AG04449 (cell line): ENCODE measurements around the gene NUP133.

ENCODE experiments used
- CTCF ChIA-PET: fragments of 350-600 bp; formaldehyde crosslinking; extraction: SDS; loops from one replicate; lab custom pipeline; 2021; ENCODE audit warnings: antibody characterized with exemption; lab: Yijun Ruan, JAX
- POLR2A ChIA-PET: fragments of 400-600, 350-600 bp; formaldehyde crosslinking; extraction: SDS; loops from one replicate; lab custom pipeline; 2020; ENCODE audit warnings: antibody characterized with exemption, inconsistent platforms; lab: Yijun Ruan, JAX
- DNase-seq: peaks from one replicate; pipeline ENCODE4 v3.0.0-alpha.2; 2010; ENCODE audit warnings: low read depth, low spot score
- H3K4me3 ChIP-seq: 2 replicates; pipeline ENCODE4 v1.5.1; 2011; ENCODE audit warnings: low read depth, mild to moderate bottlenecking, control low read depth, low read length
- TF ChIP-seq, protein P1 (sequence below): IDR thresholded peaks from one replicate; pipeline ENCODE4 v1.5.1; 2011; ENCODE audit warnings: mild to moderate bottlenecking, moderate library complexity, low read length, control low read depth, inconsistent platforms; ENCODE audit not compliant: insufficient read depth; ENCODE audit errors: missing control alignments

NUP133 gene

DNA sequence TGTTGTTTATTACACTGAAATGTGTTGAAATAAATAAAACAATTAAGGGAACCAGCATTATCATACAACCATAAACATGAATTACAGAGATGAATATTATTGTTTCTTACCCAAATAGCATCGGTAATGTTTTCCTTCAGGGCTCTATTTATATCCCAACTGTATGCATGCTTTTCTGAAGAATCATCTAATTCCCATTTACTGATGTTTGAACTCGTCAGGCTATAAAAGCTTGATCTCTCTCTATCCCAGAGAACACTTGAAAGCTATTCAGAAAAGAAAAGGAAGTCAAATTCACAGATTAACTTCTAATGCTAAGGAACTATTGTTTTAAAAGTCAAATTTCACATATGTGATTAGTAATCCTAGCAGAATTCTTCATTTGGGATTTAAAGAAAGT is 12.4 kb downstream of the NUP133 start:
- TF ChIP-seq, protein P1, sequence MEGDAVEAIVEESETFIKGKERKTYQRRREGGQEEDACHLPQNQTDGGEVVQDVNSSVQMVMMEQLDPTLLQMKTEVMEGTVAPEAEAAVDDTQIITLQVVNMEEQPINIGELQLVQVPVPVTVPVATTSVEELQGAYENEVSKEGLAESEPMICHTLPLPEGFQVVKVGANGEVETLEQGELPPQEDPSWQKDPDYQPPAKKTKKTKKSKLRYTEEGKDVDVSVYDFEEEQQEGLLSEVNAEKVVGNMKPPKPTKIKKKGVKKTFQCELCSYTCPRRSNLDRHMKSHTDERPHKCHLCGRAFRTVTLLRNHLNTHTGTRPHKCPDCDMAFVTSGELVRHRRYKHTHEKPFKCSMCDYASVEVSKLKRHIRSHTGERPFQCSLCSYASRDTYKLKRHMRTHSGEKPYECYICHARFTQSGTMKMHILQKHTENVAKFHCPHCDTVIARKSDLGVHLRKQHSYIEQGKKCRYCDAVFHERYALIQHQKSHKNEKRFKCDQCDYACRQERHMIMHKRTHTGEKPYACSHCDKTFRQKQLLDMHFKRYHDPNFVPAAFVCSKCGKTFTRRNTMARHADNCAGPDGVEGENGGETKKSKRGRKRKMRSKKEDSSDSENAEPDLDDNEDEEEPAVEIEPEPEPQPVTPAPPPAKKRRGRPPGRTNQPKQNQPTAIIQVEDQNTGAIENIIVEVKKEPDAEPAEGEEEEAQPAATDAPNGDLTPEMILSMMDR: no peak
- POLR2A ChIA-PET: no interaction called here
- H3K4me3 ChIP-seq: no peak overlapping the region
- CTCF ChIA-PET: interaction anchor here (1.2 to 4.8 kb wide), 7 partner anchors 12 to 831 kb away, joined by 3 to 38 read pairs (median 5); partner anchors contain the start of gene NUP133
- DNase-seq: no peak

DNA sequence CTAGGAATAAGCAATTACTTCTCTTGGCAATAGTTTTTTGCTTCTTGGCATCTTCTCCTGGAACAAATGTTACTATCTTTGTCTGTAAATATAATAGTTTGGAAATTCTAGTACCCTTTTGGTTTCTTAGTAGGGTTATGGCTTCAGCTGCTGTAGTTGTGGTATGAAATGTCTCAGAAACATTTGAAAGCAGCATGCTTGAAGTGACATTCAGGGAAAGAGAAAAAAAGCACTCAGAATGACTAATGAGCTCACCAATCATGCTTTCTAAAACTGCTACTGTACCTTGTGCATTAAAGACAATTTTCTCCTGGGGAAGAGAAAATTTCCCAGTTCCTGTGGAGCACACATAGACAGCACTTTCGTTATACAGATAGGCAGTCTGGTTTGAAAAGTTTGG is 21.0 kb downstream of the NUP133 start:
- ChIA-PET CTCF (interaction anchor here (1.0 to 1.1 kb wide), 3 partner anchors 9 to 822 kb away, joined by 4 to 5 read pairs (median 4); no protein-coding TSS in a partner anchor), POLR2A (no interaction called here)
- H3K4me3 ChIP-seq: no peak overlapping the region
- TF ChIP-seq, protein P1: no peak
- no peak for DNase-seq

DNA sequence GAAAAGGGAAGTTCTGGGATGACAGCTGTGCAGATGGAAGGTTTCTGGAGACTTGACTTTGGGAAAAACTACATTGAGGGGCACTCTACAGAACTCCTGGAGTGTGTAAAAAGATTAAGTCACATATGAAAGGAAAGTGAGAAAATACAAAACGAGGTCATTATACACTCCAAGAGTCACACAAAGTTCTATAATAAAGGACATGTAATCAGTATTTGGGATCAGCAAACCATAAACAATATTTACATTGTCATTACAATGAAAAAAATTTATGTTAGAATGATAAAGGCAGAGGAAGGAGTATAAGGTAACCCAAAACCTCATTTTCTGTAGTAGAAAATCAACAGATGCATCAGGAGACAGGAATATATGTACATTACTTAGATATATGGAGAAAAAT is 22.8 kb downstream of the NUP133 start:
- TF ChIP-seq, protein P1: no peak
- ChIA-PET POLR2A (no interaction called here), CTCF (interaction anchor here (1.1 to 7.0 kb wide), 3 partner anchors 11 to 228 kb away, joined by 3 to 231 read pairs (median 38); no protein-coding TSS in a partner anchor)
- DNase-seq: no peak
- no peak overlapping the region for H3K4me3 ChIP-seq

DNA sequence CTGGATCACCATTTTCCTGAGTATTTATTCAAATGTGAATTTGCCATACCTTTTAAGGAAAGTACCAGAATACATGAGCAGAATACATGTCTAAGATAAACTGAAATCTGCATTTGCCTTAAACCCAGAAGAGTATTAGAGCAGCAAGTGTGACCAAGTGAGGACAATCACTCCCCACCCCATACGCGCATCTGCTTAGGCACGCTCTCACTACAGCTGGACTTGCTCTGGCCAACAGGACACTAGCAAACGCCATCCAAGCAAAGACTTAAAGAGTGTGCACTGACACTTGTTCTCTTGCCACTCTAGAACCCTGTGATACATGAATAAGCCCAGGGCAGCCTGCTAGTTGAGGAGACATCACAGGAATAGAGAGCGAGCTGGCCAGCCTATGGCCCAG is 25.6 kb downstream of the NUP133 start:
- DNase-seq: no peak
- TF ChIP-seq, protein P1: no peak
- H3K4me3 ChIP-seq: no peak overlapping the region
- CTCF ChIA-PET: interaction anchor here (0.7 to 7.0 kb wide), 31 partner anchors 9 to 818 kb away, joined by 3 to 231 read pairs (median 4); partner anchors contain the start of gene NUP133
- POLR2A ChIA-PET: no interaction called here

DNA sequence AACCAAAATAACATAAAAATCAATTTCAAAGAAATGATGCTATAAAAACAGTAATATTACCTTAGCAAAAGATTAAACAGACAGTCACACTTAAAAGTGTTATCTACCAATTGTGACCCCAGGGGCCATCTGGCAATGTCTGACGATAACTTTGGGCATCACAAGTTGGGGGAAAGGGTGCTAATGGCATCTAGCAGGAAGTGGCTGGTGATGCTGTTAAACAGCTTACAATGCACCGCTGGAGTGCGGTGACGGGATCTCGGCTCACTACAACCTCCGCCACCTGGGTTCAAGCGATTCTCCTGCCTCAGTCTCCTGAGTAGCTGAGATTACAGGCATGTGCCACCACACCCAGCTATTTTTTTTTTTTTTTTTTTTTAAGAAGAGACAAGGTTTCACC is 27.6 kb downstream of the NUP133 start:
- ChIA-PET CTCF (interaction anchor here (0.6 to 7.0 kb wide), 10 partner anchors 11 to 816 kb away, joined by 3 to 231 read pairs (median 11); no protein-coding TSS in a partner anchor), POLR2A (no interaction called here)
- H3K4me3 ChIP-seq: no peak overlapping the region
- DNase-seq: no peak
- TF ChIP-seq, protein P1: no peak

DNA sequence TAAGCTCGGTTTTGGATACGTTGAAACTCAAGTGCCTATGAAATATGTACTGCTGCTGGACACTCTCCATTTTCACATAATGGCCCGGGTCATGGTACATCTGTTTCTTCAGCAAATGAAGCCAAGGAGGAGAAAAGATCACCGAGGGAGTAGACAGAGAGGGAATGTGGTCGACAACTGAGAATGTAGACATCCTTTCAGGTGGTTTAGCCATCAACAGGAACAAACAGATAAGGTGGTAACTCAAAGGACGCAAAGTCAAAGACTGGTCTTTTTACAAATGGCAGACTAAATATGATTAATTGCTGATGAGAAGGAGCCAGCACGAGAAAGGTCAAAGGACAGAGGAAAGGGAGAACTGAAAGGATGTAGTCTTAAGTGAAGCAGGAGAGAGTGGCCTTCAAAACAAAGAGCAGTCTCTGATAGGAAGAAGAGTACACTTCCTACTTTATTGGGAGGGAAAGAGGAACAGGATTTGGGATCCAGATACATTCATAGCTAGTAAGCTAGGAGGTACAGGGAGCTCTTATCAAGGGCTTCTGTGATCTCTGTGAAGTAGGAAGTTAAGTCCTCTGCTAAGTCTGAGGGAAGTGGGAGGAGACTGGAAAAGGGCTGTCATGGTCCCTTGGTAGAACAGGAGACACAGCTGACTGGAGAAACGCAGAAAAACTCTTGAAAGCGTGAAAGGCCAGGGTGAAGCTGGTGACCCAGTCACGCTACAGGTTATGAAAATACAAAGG is 28.3 kb downstream of the NUP133 start:
- DNase-seq: no peak
- ChIA-PET POLR2A (no interaction called here), CTCF (interaction anchor here (1.1 to 7.0 kb wide), 7 partner anchors 9 to 811 kb away, joined by 3 to 231 read pairs (median 6); no protein-coding TSS in a partner anchor)
- TF ChIP-seq, protein P1: no peak
- H3K4me3 ChIP-seq: no peak overlapping the region
